ENCODE results near the gene MBD3L3. TPM values are rescaled to one million over a fixed set of nuclear protein-coding genes. Genes with fewer than 3 reads are reported as not detected.
A peak's percentile ranks its signal among the peaks of the same experiment; 100 is the strongest.
"Not testable (repeated sequence)": the region's sequence is repeated elsewhere in the genome, so short reads cannot be mapped to it uniquely, and the experiment has no call there.

The MBD3L3 gene
- total RNA-seq, 3 donors from 2014 or later = not detected

DNA sequence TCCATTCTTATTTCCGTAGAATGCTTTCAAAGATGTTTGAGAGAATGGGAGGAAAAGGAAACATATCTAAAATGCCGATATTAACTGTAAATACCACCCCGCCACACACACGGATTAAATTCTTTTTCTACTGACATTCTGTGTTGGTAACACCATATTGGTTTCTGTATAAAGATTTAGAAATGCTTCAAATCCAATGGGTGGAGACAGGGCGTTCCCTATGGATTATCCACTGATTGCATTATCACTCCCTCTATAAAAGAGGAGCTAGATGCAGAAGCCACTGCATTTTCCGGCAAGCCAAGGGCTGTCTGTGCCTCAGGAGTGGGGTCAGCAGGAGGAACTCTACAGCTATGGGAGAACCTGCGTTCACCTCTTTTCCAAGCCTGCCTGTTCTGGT, 9.5 kb downstream of the MBD3L3 start, which contains the start of gene MBD3L2:
MBD3L2 (plus strand) TSS at position 301 of the 400 bp plus-strand sequence; CDS start at position 354, 53 bp downstream.
- H3K36me3 Mint-ChIP-seq (ENCODE audit: insufficient read depth); DNase-seq; H3K4me3 Mint-ChIP-seq; ATAC-seq; H3K4me1 Mint-ChIP-seq (ENCODE audit: low read depth); H3K9me3 Mint-ChIP-seq; H3K27me3 Mint-ChIP-seq (ENCODE audit: low read depth): not testable (repeated sequence)

DNA sequence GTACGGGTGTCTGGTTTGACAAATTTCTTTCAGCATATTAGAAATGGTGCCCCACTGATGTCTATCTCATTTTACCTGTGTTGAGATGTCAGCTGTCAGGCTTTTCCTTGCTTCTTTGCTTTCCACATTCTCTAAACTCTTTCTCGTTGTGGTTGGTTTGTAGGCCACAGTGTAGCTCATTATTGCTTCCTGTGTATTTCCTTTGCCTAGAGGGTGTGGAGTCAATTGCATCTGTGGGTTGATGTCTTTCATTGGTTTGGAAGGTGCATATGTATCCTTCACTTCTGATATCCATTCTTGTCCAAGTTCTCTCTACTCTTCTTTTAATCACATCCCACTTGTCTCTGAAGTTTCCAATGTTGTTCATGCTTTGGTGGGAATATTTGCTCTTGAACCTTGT, 16.9 kb downstream of the MBD3L3 start:
- H3K36me3 Mint-ChIP-seq (ENCODE audit: insufficient read depth); H3K4me3 Mint-ChIP-seq; H3K27me3 Mint-ChIP-seq (ENCODE audit: low read depth); ATAC-seq; H3K4me1 Mint-ChIP-seq (ENCODE audit: low read depth); H3K9me3 Mint-ChIP-seq; DNase-seq: not testable (repeated sequence)

DNA sequence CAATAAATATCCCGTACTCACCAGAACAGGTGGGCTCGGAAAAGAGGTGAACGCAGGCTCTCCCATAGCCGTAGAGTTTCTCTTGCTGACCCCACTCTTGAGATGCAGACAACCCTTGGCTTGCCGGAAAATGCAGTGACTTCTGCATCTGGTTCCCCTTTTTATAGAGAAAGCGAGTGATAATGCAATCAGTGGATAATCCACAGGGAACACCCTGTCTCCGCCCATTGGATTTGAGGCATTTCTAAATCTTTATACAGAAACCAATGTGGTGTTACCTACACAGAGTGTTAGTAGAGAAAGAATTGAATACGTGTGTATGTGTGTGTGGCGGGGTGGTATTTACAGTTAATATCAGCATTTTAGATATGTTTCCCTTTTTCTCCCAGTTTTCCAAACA, 18.4 kb downstream of the MBD3L3 start, which contains the start of gene MBD3L4:
MBD3L4 (minus strand) TSS at position 101 of the 400 bp plus-strand sequence; CDS start at position 66, 35 bp downstream.
- not testable (repeated sequence) for H3K4me3 Mint-ChIP-seq; H3K9me3 Mint-ChIP-seq; DNase-seq; H3K27me3 Mint-ChIP-seq (ENCODE audit: low read depth); ATAC-seq; H3K4me1 Mint-ChIP-seq (ENCODE audit: low read depth); H3K36me3 Mint-ChIP-seq (ENCODE audit: insufficient read depth)

DNA sequence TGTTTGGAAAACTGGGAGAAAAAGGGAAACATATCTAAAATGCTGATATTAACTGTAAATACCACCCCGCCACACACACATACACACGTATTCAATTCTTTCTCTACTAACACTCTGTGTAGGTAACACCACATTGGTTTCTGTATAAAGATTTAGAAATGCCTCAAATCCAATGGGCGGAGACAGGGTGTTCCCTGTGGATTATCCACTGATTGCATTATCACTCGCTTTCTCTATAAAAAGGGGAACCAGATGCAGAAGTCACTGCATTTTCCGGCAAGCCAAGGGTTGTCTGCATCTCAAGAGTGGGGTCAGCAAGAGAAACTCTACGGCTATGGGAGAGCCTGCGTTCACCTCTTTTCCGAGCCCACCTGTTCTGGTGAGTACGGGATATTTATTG, 28.2 kb downstream of the MBD3L3 start, which contains the start of gene MBD3L5:
MBD3L5 (plus strand) TSS at position 301 of the 400 bp plus-strand sequence; CDS start at position 335, 34 bp downstream.
- not testable (repeated sequence) for H3K4me3 Mint-ChIP-seq; H3K27me3 Mint-ChIP-seq (ENCODE audit: low read depth); H3K4me1 Mint-ChIP-seq (ENCODE audit: low read depth); H3K9me3 Mint-ChIP-seq; H3K36me3 Mint-ChIP-seq (ENCODE audit: insufficient read depth); ATAC-seq; DNase-seq

DNA sequence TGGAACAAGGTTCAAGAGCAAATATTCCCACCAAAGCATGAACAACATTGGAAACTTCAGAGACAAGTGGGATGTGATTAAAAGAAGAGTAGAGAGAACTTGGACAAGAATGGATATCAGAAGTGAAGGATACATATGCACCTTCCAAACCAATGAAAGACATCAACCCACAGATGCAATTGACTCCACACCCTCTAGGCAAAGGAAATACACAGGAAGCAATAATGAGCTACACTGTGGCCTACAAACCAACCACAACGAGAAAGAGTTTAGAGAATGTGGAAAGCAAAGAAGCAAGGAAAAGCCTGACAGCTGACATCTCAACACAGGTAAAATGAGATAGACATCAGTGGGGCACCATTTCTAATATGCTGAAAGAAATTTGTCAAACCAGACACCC, 29.7 kb downstream of the MBD3L3 start:
- H3K36me3 Mint-ChIP-seq (ENCODE audit: insufficient read depth); DNase-seq; H3K9me3 Mint-ChIP-seq; H3K4me1 Mint-ChIP-seq (ENCODE audit: low read depth); H3K27me3 Mint-ChIP-seq (ENCODE audit: low read depth); ATAC-seq; H3K4me3 Mint-ChIP-seq: not testable (repeated sequence)

DNA sequence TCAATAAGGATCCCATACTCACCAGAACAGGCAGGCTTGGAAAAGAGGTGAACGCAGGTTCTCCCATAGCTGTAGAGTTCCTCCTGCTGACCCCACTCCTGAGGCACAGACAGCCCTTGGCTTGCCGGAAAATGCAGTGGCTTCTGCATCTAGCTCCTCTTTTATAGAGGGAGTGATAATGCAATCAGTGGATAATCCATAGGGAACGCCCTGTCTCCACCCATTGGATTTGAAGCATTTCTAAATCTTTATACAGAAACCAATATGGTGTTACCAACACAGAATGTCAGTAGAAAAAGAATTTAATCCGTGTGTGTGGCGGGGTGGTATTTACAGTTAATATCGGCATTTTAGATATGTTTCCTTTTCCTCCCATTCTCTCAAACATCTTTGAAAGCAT, 37.1 kb downstream of the MBD3L3 start, which contains the start of gene MBD3L2B:
MBD3L2B (minus strand) TSS at position 101 of the 400 bp plus-strand sequence; CDS start at position 67, 34 bp downstream.
- DNase-seq; H3K4me3 Mint-ChIP-seq; H3K9me3 Mint-ChIP-seq; H3K27me3 Mint-ChIP-seq (ENCODE audit: low read depth); H3K36me3 Mint-ChIP-seq (ENCODE audit: insufficient read depth); ATAC-seq; H3K4me1 Mint-ChIP-seq (ENCODE audit: low read depth): not testable (repeated sequence)

DNA sequence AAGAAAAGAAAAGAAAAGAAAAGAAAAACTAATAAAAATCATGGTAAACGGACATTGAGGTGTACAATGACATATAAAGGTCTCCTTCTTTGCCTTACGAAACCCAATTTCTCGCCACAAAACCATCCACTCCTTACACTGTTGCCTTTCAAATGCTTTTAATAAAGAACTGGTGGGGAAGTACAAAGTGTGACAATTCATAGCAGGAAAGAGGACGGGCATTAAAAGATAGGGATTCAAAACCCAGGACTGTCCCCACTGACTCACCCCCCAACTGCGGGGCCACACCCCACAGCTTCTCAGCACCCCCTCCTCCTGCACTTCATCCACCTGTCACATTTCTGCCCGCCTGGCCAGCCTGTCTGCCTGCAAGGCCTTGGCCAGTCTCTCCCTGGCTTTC, 39.6 kb downstream of the MBD3L3 start:
- no peak for DNase-seq
- Mint-ChIP-seq H3K9me3 (no peaks in the 10 kb centered on the region), H3K4me3 (no peak overlapping the region), H3K36me3 (ENCODE audit: insufficient read depth) (no peaks in the 10 kb centered on the region), H3K4me1 (ENCODE audit: low read depth) (peaks cover 4% of the 10 kb centered on the region), H3K27me3 (ENCODE audit: low read depth) (no peaks in the 10 kb centered on the region)
- no peak for ATAC-seq

DNA sequence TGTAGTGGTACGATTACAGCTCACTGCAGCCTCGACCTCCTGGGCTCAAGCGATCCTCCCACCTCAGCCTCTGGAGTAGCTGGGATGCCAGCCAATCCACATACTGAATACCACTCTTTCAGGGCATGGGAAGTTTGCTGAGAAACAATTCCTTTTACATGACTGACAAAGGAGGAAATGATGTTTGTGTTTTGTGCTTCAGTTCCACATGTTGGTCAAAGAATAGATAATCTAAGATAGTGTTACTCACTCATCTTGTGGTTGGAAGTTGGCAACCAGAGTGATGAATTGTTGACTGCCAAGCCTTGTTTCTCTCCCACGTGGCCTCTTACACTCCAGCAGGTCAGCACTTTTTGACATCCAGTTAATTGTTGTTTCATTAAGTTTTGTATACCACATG, 44.8 kb downstream of the MBD3L3 start:
- H3K4me3 Mint-ChIP-seq = no peak overlapping the region
- H3K4me1 Mint-ChIP-seq (ENCODE audit: low read depth) = peaks cover 36% of the 10 kb centered on the region
- DNase-seq (no peak), ATAC-seq (peak; percentile 39 to 49)
- H3K9me3 Mint-ChIP-seq = peaks cover 5% of the 10 kb centered on the region
- no peaks in the 10 kb centered on the region for H3K27me3 Mint-ChIP-seq (ENCODE audit: low read depth)
- H3K36me3 Mint-ChIP-seq (ENCODE audit: insufficient read depth) = no peaks in the 10 kb centered on the region

DNA sequence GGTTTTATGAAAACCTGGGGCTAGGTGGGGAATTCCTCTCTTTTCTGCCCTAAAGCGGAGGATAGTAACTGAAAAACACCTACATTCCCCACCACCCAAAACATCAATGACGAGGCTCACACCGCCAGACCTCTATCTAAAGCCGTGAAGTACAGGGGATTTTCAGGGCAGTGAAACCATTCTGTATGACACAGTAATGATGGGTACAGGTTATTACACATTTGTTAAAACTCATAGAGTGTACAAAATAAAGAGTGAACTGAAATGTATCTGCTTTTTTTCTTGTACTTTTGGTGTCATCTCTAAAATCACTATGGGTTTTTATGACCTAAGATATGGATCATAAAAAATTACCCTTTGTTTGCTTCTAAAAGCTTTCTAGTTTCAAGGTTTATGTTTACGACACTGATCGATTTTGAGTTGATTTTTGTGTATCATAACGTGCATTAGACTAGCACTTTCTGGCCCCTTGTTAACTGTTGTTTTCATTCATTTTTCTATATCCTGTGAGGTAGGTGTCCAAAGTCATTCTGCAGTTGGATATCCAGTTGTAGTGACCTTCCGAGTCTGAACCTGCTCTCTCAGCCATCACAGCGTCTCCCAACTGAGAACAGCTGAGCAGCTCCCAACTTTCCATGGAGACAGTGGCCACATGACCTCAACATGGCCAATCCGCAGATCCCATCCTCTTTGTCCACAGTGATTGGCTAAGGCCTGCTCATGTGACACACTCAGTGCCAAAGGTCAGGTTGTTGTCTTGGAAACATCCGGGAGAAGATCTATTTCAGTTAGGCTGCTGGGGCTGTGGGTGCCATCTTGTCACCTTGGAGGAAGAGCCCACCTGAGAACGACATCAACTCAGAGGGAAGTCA, 47.5 kb downstream of the MBD3L3 start:
- H3K36me3 Mint-ChIP-seq (ENCODE audit: insufficient read depth) = no peaks in the 10 kb centered on the region
- no peak overlapping the region for H3K4me3 Mint-ChIP-seq
- H3K9me3 Mint-ChIP-seq = peaks cover 5% of the 10 kb centered on the region
- peaks cover 56% of the 10 kb centered on the region for H3K4me1 Mint-ChIP-seq (ENCODE audit: low read depth)
- H3K27me3 Mint-ChIP-seq (ENCODE audit: low read depth) = no peaks in the 10 kb centered on the region
- no peak for DNase-seq
- ATAC-seq = peak; percentile 90

DNA sequence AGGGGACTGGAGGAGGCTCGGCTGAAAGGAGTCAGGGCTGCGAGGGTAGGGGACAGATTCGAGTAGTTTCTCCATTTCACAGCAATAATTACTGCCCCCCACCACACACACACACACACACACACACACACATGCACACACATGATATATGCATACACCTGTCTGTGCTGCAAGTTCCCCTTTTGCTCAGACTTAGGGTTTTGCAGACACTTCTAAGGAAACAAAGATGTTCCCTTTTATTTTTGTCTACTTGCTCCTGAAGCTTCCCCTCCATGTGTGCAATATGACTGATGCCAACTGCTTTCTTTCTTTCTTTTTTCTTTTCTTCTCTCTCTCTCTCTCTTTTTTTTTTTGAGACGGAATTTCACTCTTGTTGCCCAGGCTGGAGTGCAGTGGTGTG, 50.6 kb downstream of the MBD3L3 start:
- Mint-ChIP-seq H3K36me3 (ENCODE audit: insufficient read depth) (no peaks in the 10 kb centered on the region), H3K27me3 (ENCODE audit: low read depth) (no peaks in the 10 kb centered on the region), H3K4me1 (ENCODE audit: low read depth) (peaks cover 50% of the 10 kb centered on the region), H3K9me3 (peaks cover 5% of the 10 kb centered on the region), H3K4me3 (no peak overlapping the region)
- ATAC-seq = no peak
- DNase-seq = no peak

Other genes with a start within 250 kb of the MBD3L3 start
- gene ADGRE1, start 171.1 kb downstream of the MBD3L3 start, total RNA-seq = 1 to 10 TPM; 2.2 to 3.1 (median 2.7) TPM
- not detected for gene MBD3L2B, start 37.2 kb downstream of the MBD3L3 start, total RNA-seq
- not detected for gene MBD3L5, start 28.1 kb downstream of the MBD3L3 start, total RNA-seq
- gene MBD3L4, start 18.5 kb downstream of the MBD3L3 start, total RNA-seq = not detected
- gene MBD3L2, start 9.4 kb downstream of the MBD3L3 start, total RNA-seq = not detected
- 10 to 100 TPM; 12.1 to 13.2 (median 13.0) TPM for gene ZNF557, start 11.0 kb upstream of the MBD3L3 start, total RNA-seq
- gene INSR, start 235.7 kb upstream of the MBD3L3 start, total RNA-seq = 1 to 10 TPM; 1.3 to 2.3 (median 1.6) TPM